Measurements from ENCODE around the gene KCTD7. TPM values are rescaled to one million over a fixed set of nuclear protein-coding genes. Genes with fewer than 3 reads are reported as not detected.
"Not testable (repeated sequence)": the region's sequence is repeated elsewhere in the genome, so short reads cannot be mapped to it uniquely, and the experiment has no call there.

KCTD7 gene
- total and polyA plus RNA-seq, 12 donors, result 4.9 to 25.0 (median 15.4) TPM

- peak in 1 of 7 donors; percentile 55 for DNase-seq
- TF ChIP-seq CTCF (IDR thresholded peaks at IDR 0.05), result no peak
- TF ChIP-seq POLR2A (IDR thresholded peaks at IDR 0.05), result no peak
- H3K4me1 ChIP-seq (replicated peaks in 1 of 2), result peaks cover 0 to 19% of the 10 kb centered on the region in 2 donors
- 90 to 96% (median 93%) methylated on average over 9 of the region's 9 CpGs for WGBS, 4 donors
- H3K27me3 ChIP-seq, result no peaks in the 10 kb centered on the region
- H3K4me3 ChIP-seq, result no peak overlapping the region
- peak overlapping the region in 1 of 5 donors; percentile 8 for H3K27ac ChIP-seq
- intact Hi-C loops (cut with DNase I), result no loop called here
- no peaks in the 10 kb centered on the region for H3K36me3 ChIP-seq (replicated peaks in 1 of 2)
- no peaks in the 10 kb centered on the region for H3K9me3 ChIP-seq (replicated peaks in 1 of 3)
Observed at GRCh38 chr7:66683770-66684123, 55.1 kb downstream of the KCTD7 start.

GRCh38 chr7:66685663-66686062, 57.0 kb downstream of the KCTD7 start:
- intact Hi-C loops (cut with DNase I); DNase-seq; H3K27me3 ChIP-seq; H3K9me3 ChIP-seq (replicated peaks in 1 of 3); H3K27ac ChIP-seq; H3K36me3 ChIP-seq (replicated peaks in 1 of 2); H3K4me3 ChIP-seq: not testable (repeated sequence)
- peaks cover 0 to 19% of the 10 kb centered on the region in 2 donors for H3K4me1 ChIP-seq (replicated peaks in 1 of 2)
- 91 to 97% (median 94%) methylated on average over 3 to 4 of the region's 4 CpGs for whole genome bisulfite sequencing, 4 donors

GRCh38 chr7:66687186-66687585, 58.5 kb downstream of the KCTD7 start:
- Histone ChIP-seq H3K27ac (no peak overlapping the region), H3K36me3 (replicated peaks in 1 of 2) (no peaks in the 10 kb centered on the region), H3K9me3 (replicated peaks in 1 of 3) (no peaks in the 10 kb centered on the region), H3K4me1 (replicated peaks in 1 of 2) (peaks cover 0 to 12% of the 10 kb centered on the region in 2 donors), H3K4me3 (no peak overlapping the region), H3K27me3 (no peaks in the 10 kb centered on the region)
- intact Hi-C loops (cut with DNase I), result no loop called here
- peak in 1 of 7 donors; percentile 35 for DNase-seq
- TF ChIP-seq POLR2A (IDR thresholded peaks at IDR 0.05) (no peak), CTCF (IDR thresholded peaks at IDR 0.05) (no peak)
- 94 to 98% (median 96%) methylated on average over 4 to 5 of the region's 5 CpGs for WGBS, 4 donors

- H3K9me3 ChIP-seq (replicated peaks in 1 of 3); H3K27ac ChIP-seq; intact Hi-C loops (cut with DNase I); H3K4me3 ChIP-seq; H3K36me3 ChIP-seq (replicated peaks in 1 of 2); H3K27me3 ChIP-seq: not testable (repeated sequence)
- WGBS, 4 donors, result 92 to 99% (median 95%) methylated on average over 6 of the region's 6 CpGs
- DNase-seq, result peak in 1 of 7 donors; percentile 18
- peaks cover 0 to 11% of the 10 kb centered on the region in 2 donors for H3K4me1 ChIP-seq (replicated peaks in 1 of 2)
Observed at GRCh38 chr7:66687672-66688071, 59.0 kb downstream of the KCTD7 start.

GRCh38 chr7:66689081-66689480, 60.4 kb downstream of the KCTD7 start:
- TF ChIP-seq POLR2A (IDR thresholded peaks at IDR 0.05) (no peak), CTCF (IDR thresholded peaks at IDR 0.05) (no peak)
- Histone ChIP-seq H3K9me3 (replicated peaks in 1 of 3) (no peaks in the 10 kb centered on the region), H3K36me3 (replicated peaks in 1 of 2) (no peaks in the 10 kb centered on the region), H3K4me3 (no peak overlapping the region), H3K4me1 (replicated peaks in 1 of 2) (peaks cover 0 to 4% of the 10 kb centered on the region in 2 donors), H3K27ac (no peak overlapping the region), H3K27me3 (no peaks in the 10 kb centered on the region)
- 93 to 99% (median 94%) methylated on average over 2 of the region's 2 CpGs for WGBS, 4 donors
- intact Hi-C loops (cut with DNase I), result no loop called here
- DNase-seq, result no peak

All from adrenal gland (tissue), 12 donors.